ENCODE measurements around the gene SMCHD1. TPM values are rescaled to one million over a fixed set of nuclear protein-coding genes. Genes with fewer than 3 reads are reported as not detected.

Gene SMCHD1
- total RNA-seq, 2 donors from 2014 or later, result 56.0 to 65.1 TPM

DNA sequence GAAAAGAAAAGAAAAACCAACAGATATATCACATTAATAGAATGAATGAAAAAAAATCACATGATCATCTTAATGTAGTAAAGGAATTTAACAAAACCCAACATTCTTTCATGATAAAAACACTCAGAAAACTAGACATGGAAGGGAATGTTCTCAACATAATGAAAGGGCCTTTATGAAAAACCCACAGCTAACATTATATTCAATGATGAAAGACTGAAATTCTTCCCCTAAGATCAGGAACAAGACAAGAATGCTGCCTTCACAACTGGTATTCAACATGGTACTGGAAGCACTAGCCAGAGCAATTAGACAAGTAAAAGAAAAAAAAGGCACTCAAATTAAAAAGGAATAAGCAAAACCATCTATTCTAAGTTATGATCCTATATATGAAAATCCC is 162.8 kb downstream of the SMCHD1 start:
- intact Hi-C loops (cut with DNase I), result no loop called here
- DNase-seq (ENCODE audit: low spot score), result no peak
- H3K36me3 ChIP-seq, result no peaks in the 10 kb centered on the region
- no peak overlapping the region for H3K4me3 ChIP-seq
- TF ChIP-seq POLR2A (IDR thresholded peaks at IDR 0.05) (no peak), POLR2AphosphoS5 (IDR thresholded peaks at IDR 0.05) (no peak)
- TF ChIP-seq, protein P1, sequence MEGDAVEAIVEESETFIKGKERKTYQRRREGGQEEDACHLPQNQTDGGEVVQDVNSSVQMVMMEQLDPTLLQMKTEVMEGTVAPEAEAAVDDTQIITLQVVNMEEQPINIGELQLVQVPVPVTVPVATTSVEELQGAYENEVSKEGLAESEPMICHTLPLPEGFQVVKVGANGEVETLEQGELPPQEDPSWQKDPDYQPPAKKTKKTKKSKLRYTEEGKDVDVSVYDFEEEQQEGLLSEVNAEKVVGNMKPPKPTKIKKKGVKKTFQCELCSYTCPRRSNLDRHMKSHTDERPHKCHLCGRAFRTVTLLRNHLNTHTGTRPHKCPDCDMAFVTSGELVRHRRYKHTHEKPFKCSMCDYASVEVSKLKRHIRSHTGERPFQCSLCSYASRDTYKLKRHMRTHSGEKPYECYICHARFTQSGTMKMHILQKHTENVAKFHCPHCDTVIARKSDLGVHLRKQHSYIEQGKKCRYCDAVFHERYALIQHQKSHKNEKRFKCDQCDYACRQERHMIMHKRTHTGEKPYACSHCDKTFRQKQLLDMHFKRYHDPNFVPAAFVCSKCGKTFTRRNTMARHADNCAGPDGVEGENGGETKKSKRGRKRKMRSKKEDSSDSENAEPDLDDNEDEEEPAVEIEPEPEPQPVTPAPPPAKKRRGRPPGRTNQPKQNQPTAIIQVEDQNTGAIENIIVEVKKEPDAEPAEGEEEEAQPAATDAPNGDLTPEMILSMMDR (IDR thresholded peaks at IDR 0.05), result no peak
- no peaks in the 10 kb centered on the region for H3K4me1 ChIP-seq (replicated peaks)
- no peaks in the 10 kb centered on the region for H3K27me3 ChIP-seq (replicated peaks; ENCODE audit: insufficient read depth)
- no peaks in the 10 kb centered on the region for H3K9me3 ChIP-seq
- H3K27ac ChIP-seq, result no peak overlapping the region

DNA sequence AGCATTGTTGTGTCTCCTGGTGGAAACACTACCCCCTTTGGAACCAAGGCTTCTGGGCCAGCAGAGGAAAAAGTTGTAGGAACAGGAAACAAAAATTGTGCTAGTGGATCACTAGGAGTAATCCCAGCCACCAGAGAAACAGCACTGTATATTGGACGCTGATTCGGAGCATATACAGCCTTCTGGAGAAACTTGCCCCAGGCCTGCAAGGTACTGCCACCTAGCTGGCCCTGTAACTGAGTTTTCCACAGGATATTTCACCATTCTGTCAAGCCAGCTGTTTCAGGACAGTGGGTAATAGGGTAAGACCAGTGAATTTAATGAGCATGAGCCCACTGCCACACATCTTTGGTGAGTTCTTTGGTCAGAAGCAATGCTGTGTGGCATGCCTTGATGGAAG is 166.2 kb downstream of the SMCHD1 start:
- TF ChIP-seq POLR2A (IDR thresholded peaks at IDR 0.05) (no peak), POLR2AphosphoS5 (IDR thresholded peaks at IDR 0.05) (no peak)
- TF ChIP-seq, protein P1 (IDR thresholded peaks at IDR 0.05), result no peak

DNA sequence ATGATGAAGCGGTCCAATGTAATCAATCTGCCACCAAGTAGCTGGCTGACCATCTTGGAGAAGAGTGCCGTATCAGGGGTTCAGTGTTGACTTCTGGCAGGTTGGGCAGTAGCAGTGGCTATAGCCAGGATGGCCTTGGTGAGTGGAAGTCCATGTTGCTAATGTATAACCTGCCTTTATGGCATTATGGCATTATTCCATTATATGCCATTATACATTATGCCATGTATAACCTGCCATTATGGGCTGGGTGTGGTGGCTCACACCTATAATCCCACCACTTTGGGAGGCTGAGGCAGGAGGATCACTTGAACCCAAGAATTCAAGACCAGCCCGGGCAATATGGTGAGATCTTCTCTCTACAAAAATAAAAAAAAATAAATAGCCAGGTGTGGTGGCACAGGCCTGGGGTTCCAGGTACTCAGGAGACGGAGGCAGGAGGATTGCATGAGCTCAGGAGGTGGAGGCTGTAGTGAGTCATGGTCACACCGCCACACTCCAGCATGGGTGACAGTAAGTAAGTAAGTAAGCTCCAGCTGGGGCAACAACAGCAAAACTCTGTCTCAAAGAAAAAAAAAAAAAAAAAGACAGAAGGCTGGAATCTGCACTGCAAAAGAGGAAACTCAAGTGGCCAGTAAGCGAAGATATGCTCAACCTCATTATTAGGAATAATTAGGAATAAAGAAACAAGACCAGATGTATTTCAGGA is 166.8 kb downstream of the SMCHD1 start:
- Histone ChIP-seq H3K27ac (no peak overlapping the region), H3K4me3 (no peak overlapping the region), H3K4me1 (replicated peaks) (no peaks in the 10 kb centered on the region), H3K27me3 (replicated peaks; ENCODE audit: insufficient read depth) (no peaks in the 10 kb centered on the region), H3K9me3 (no peaks in the 10 kb centered on the region), H3K36me3 (no peaks in the 10 kb centered on the region)
- intact Hi-C loops (cut with DNase I), result no loop called here
- no peak for DNase-seq (ENCODE audit: low spot score)
- TF ChIP-seq POLR2AphosphoS5 (IDR thresholded peaks at IDR 0.05), result no peak
- TF ChIP-seq, protein P1 (IDR thresholded peaks at IDR 0.05), result no peak
- 87% methylated on average over 6 of the region's 6 CpGs for WGBS

More for the DNA sequence above, 166.2 kb downstream of the SMCHD1 start:
- Histone ChIP-seq H3K4me1 (replicated peaks) (no peaks in the 10 kb centered on the region), H3K4me3 (no peak overlapping the region), H3K27ac (no peak overlapping the region), H3K36me3 (no peaks in the 10 kb centered on the region), H3K27me3 (replicated peaks; ENCODE audit: insufficient read depth) (no peaks in the 10 kb centered on the region), H3K9me3 (no peaks in the 10 kb centered on the region)
- intact Hi-C loops (cut with DNase I), result no loop called here
- no peak for DNase-seq (ENCODE audit: low spot score)
- 88% methylated on average over 2 of the region's 2 CpGs for WGBS

DNA sequence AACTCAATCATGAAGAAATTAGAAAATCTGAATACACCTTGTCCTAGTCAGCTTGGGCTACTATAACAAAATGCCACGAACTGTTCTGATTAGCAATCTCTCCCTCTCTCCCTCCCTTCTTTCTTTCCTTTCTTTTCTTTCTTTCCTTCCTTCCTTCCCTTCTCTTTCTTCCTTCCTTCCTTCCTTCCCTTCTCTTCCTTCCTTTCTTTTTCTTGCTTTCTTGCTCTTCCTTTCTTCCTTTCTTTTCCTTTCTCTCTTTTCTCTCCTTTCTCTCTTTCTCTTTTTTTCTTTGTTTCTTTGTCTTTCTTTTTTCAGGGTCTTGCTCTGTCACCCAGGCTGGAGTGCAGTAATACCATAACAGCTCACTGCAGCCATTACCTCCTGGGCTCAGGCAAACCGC is 167.7 kb downstream of the SMCHD1 start:
- H3K4me1 ChIP-seq (replicated peaks), result no peaks in the 10 kb centered on the region
- H3K9me3 ChIP-seq, result no peaks in the 10 kb centered on the region
- TF ChIP-seq, protein P1 (IDR thresholded peaks at IDR 0.05), result no peak
- TF ChIP-seq POLR2AphosphoS5 (IDR thresholded peaks at IDR 0.05) (no peak), POLR2A (IDR thresholded peaks at IDR 0.05) (no peak)
- 93% methylated on average over 2 of the region's 2 CpGs for WGBS
- no peaks in the 10 kb centered on the region for H3K27me3 ChIP-seq (replicated peaks; ENCODE audit: insufficient read depth)
- no peaks in the 10 kb centered on the region for H3K36me3 ChIP-seq
- H3K4me3 ChIP-seq, result no peak overlapping the region
- DNase-seq (ENCODE audit: low spot score), result no peak
- no peak overlapping the region for H3K27ac ChIP-seq
- intact Hi-C loops (cut with DNase I), result no loop called here

DNA sequence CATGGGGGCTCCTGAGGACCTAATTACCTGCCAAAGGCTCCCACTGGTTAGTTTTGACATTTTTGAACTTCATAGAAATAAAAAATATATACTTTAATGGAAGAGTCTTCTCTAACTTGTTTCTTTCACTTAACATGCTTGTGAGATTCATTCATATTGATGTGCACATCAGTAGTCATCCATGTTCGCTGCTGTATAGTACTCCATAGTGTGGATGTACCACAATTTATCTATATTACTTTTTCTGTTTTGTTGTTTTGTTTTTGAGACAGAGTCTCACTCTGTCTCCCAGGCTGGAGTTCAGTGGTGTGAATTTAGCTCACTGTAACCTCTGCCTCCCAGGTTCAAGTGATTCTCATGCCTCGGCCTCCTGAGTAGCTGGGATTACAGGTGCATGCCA is 168.4 kb downstream of the SMCHD1 start:
- H3K27me3 ChIP-seq (replicated peaks; ENCODE audit: insufficient read depth), result no peaks in the 10 kb centered on the region
- TF ChIP-seq POLR2A (IDR thresholded peaks at IDR 0.05) (no peak), POLR2AphosphoS5 (IDR thresholded peaks at IDR 0.05) (no peak)
- TF ChIP-seq, protein P1 (IDR thresholded peaks at IDR 0.05), result no peak
- DNase-seq (ENCODE audit: low spot score), result no peak
- no peak overlapping the region for H3K4me3 ChIP-seq
- intact Hi-C loops (cut with DNase I), result no loop called here
- 97% methylated on average over 2 of the region's 2 CpGs for WGBS
- no peaks in the 10 kb centered on the region for H3K9me3 ChIP-seq
- H3K4me1 ChIP-seq (replicated peaks), result no peaks in the 10 kb centered on the region
- H3K27ac ChIP-seq, result no peak overlapping the region
- H3K36me3 ChIP-seq, result no peaks in the 10 kb centered on the region

Data from prostate gland (tissue), 2 donors.